ENCODE data around the gene L3MBTL3.
"Not testable (repeated sequence)": the region's sequence is repeated elsewhere in the genome, so short reads cannot be mapped to it uniquely, and the experiment has no call there.

L3MBTL3 gene

DNA sequence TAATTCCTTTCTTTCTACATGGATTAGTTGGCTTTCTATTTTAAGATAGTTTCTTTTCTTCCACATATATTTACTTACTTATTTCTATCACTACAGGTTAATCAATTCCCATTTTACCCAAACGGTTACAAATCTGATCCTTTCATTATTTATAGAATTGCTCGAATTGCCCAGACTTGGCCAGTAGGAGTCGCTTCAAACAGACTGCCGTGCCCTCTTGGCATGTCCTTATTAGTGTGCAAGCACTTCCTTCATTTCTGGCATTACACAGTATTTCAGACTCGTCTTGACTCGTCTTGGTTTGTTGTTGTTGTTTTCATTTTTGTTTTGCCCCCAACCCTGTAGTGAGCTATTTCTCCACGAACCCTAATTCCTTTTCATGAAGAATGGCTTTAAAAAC, 129.8 kb downstream of the L3MBTL3 start:
- Histone ChIP-seq H3K4me2 (ENCODE audit: low read depth, low read length, poor library complexity, severe bottlenecking) (no peak overlapping the region), H3K9ac (ENCODE audit: low read length) (no peak overlapping the region), H3K27me3 (ENCODE audit: low read length) (no peaks in the 10 kb centered on the region), H3K27ac (ENCODE audit: low read depth, low read length) (no peak overlapping the region), H3F3A (ENCODE audit: insufficient read depth) (no peaks in the 10 kb centered on the region), H2AFZ (ENCODE audit: low read depth, low read length, severe bottlenecking) (no peak overlapping the region), H3K9me2 (replicated peaks; ENCODE audit: insufficient read depth, low read length) (no peaks in the 10 kb centered on the region), H3K79me2 (ENCODE audit: insufficient read depth, low read length) (no peaks in the 10 kb centered on the region), H3K9me3 (ENCODE audit: insufficient read depth, low read length) (no peaks in the 10 kb centered on the region), H3K36me3 (ENCODE audit: low read length) (no peaks in the 10 kb centered on the region), H4K20me1 (ENCODE audit: low read depth, low read length) (no peaks in the 10 kb centered on the region), H3K4me3 (ENCODE audit: insufficient read depth, low read length, poor library complexity, severe bottlenecking) (no peak overlapping the region)
- TF ChIP-seq EZH2phosphoT487 (conservative IDR thresholded peaks at IDR 0.05; ENCODE audit: low read length) = no peak
- TF ChIP-seq, protein P1, sequence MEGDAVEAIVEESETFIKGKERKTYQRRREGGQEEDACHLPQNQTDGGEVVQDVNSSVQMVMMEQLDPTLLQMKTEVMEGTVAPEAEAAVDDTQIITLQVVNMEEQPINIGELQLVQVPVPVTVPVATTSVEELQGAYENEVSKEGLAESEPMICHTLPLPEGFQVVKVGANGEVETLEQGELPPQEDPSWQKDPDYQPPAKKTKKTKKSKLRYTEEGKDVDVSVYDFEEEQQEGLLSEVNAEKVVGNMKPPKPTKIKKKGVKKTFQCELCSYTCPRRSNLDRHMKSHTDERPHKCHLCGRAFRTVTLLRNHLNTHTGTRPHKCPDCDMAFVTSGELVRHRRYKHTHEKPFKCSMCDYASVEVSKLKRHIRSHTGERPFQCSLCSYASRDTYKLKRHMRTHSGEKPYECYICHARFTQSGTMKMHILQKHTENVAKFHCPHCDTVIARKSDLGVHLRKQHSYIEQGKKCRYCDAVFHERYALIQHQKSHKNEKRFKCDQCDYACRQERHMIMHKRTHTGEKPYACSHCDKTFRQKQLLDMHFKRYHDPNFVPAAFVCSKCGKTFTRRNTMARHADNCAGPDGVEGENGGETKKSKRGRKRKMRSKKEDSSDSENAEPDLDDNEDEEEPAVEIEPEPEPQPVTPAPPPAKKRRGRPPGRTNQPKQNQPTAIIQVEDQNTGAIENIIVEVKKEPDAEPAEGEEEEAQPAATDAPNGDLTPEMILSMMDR (IDR thresholded peaks at IDR 0.05; ENCODE audit: insufficient read depth, low read length, poor library complexity, severe bottlenecking) = peak; percentile 34

DNA sequence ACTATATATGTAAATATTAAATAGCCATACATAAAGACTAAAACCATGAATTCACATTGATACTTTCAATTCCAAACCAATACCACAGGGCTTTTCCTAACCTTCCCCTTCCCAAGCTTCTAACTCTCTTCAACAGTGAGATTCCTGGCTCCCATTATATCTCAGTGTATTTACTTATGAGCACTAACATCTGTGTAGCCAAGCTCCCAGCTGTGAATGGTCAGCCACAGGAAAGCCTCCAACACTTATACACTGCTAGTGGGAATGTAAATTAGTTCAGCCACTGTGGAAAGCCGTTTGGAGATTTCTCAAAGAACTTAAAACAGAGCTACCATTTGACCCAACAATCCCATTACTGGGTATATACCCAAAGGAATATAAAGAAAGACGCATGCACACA, 130.6 kb downstream of the L3MBTL3 start:
- not testable (repeated sequence) for H2AFZ ChIP-seq (ENCODE audit: low read depth, low read length, severe bottlenecking); H3K4me3 ChIP-seq (ENCODE audit: insufficient read depth, low read length, poor library complexity, severe bottlenecking); H3K36me3 ChIP-seq (ENCODE audit: low read length); H3K9me3 ChIP-seq (ENCODE audit: insufficient read depth, low read length); H3K9ac ChIP-seq (ENCODE audit: low read length); H3K79me2 ChIP-seq (ENCODE audit: insufficient read depth, low read length); H3F3A ChIP-seq (ENCODE audit: insufficient read depth); H4K20me1 ChIP-seq (ENCODE audit: low read depth, low read length); H3K27me3 ChIP-seq (ENCODE audit: low read length); H3K27ac ChIP-seq (ENCODE audit: low read depth, low read length); H3K4me2 ChIP-seq (ENCODE audit: low read depth, low read length, poor library complexity, severe bottlenecking); H3K9me2 ChIP-seq (replicated peaks; ENCODE audit: insufficient read depth, low read length)

DNA sequence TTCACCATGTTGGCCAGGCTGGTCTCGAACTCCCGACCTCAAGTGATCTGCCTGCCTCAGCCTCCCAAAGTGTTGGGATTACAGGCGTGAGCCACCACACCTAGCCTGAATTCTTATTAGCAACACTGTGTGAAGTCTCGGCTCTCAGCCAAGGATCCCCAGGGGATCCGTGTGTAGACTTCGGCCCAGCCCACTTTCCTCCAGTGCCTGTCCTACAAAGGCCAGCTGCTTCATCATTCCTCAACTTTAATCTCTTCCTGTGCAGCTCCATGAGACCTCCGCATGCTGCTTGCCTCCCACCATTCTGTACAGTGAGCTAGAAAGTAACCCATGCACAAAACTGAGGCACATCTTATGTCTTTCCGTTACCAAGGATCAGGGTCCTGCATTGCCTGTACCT, 132.5 kb downstream of the L3MBTL3 start:
- no peak overlapping the region for H3K27ac ChIP-seq (ENCODE audit: low read depth, low read length)
- no peak overlapping the region for H3K4me2 ChIP-seq (ENCODE audit: low read depth, low read length, poor library complexity, severe bottlenecking)
- H3K9me2 ChIP-seq (replicated peaks; ENCODE audit: insufficient read depth, low read length) = no peaks in the 10 kb centered on the region
- H3K9me3 ChIP-seq (ENCODE audit: insufficient read depth, low read length) = no peaks in the 10 kb centered on the region
- H4K20me1 ChIP-seq (ENCODE audit: low read depth, low read length) = no peaks in the 10 kb centered on the region
- TF ChIP-seq EZH2phosphoT487 (conservative IDR thresholded peaks at IDR 0.05; ENCODE audit: low read length) = no peak
- TF ChIP-seq, protein P1 (IDR thresholded peaks at IDR 0.05; ENCODE audit: insufficient read depth, low read length, poor library complexity, severe bottlenecking) = no peak
- H3F3A ChIP-seq (ENCODE audit: insufficient read depth) = no peaks in the 10 kb centered on the region
- H3K36me3 ChIP-seq (ENCODE audit: low read length) = no peaks in the 10 kb centered on the region
- H3K27me3 ChIP-seq (ENCODE audit: low read length) = no peaks in the 10 kb centered on the region
- no peaks in the 10 kb centered on the region for H3K79me2 ChIP-seq (ENCODE audit: insufficient read depth, low read length)
- no peak overlapping the region for H2AFZ ChIP-seq (ENCODE audit: low read depth, low read length, severe bottlenecking)
- no peak overlapping the region for H3K4me3 ChIP-seq (ENCODE audit: insufficient read depth, low read length, poor library complexity, severe bottlenecking)
- H3K9ac ChIP-seq (ENCODE audit: low read length) = no peak overlapping the region

DNA sequence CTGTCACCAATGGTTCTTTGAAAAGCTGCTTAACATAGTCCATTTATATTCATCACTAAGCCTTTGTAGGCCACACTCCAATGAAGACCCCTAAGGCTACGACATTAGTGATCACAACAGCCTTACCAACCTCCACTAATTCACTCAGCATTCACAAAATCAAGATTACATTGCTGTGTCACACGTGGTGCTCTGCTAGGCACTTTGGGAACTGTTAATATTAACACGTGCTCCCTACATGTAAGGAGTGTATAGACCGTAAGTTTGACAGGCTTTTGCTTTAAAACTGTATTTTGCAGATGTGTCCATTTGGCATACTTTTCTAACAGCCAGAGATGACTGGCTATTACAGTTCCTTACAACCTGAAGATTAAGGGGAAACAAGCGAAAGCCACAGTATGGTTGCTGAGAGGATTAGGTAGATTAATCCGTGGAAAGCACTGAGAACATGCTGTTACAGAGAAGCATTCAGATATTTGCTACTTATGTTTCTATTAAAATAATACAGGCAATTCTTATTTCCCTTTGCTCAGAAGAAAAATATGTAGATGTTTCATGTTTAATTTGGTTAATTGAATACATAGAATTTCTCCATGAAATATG, 134.6 kb downstream of the L3MBTL3 start:
- Histone ChIP-seq H3F3A (ENCODE audit: insufficient read depth) (no peaks in the 10 kb centered on the region), H2AFZ (ENCODE audit: low read depth, low read length, severe bottlenecking) (no peak overlapping the region), H3K9ac (ENCODE audit: low read length) (no peak overlapping the region), H3K27me3 (ENCODE audit: low read length) (no peaks in the 10 kb centered on the region), H3K9me2 (replicated peaks; ENCODE audit: insufficient read depth, low read length) (no peaks in the 10 kb centered on the region), H3K36me3 (ENCODE audit: low read length) (no peaks in the 10 kb centered on the region), H3K9me3 (ENCODE audit: insufficient read depth, low read length) (no peaks in the 10 kb centered on the region), H3K4me2 (ENCODE audit: low read depth, low read length, poor library complexity, severe bottlenecking) (no peak overlapping the region), H3K4me3 (ENCODE audit: insufficient read depth, low read length, poor library complexity, severe bottlenecking) (no peak overlapping the region), H3K27ac (ENCODE audit: low read depth, low read length) (no peak overlapping the region), H4K20me1 (ENCODE audit: low read depth, low read length) (no peaks in the 10 kb centered on the region), H3K79me2 (ENCODE audit: insufficient read depth, low read length) (no peaks in the 10 kb centered on the region)
- TF ChIP-seq EZH2phosphoT487 (conservative IDR thresholded peaks at IDR 0.05; ENCODE audit: low read length) = no peak
- TF ChIP-seq, protein P1 (IDR thresholded peaks at IDR 0.05; ENCODE audit: insufficient read depth, low read length, poor library complexity, severe bottlenecking) = no peak

Measured in SU-DHL-6 (cell line).